GM19240 (cell line): Measurements from ENCODE around the gene SIL1.
"Not testable (repeated sequence)": the region's sequence is repeated elsewhere in the genome, so short reads cannot be mapped to it uniquely, and the experiment has no call there.

Experiments used
- DNase-seq: peaks from one replicate; pipeline ENCODE4 v3.0.0; 2011; ENCODE audit warnings: low spot score; ENCODE audit not compliant: insufficient read length

SIL1 gene

DNA sequence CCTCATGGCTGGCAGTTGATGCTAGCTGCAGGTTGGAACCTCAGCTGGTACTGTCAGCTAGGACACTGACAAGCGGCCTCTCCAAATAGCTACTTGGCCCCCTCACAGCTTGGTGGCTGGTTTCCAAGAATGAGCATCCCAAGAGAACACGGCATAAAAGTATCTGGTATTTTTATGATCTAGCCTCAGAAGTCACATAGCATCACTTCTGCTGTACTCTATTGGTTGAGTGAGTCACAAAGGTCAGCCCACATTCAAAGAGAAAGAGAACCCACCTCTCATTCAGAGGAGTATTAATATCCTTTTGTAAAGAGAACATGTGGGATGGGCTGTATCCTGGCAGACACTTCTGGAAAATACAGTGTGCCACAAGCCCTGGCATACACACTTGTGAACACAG, 6.0 kb upstream of the SIL1 start:
- DNase-seq = no peak

DNA sequence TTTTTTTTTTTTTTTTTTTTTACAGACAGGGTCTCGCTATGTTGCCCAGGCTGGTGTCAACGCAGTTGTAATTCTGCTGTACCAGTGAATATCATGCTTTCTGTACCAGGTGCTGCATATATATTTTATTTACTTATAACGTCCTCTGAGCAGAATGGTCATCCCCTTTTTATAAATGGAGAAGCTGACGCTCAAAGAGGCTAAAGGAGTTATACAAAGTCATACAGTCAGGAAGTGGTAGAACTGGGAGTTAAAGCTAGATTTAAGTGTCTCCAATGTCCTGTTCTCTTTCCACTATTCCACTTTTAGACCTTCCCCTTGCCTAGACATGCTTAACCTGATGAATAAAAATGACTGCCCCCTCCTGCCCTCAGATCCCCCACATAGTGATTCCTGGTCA, 1.2 kb upstream of the SIL1 start:
- DNase-seq = no peak

- no peak for DNase-seq
These were observed 1.7 kb downstream of the SIL1 start for GRCh38 chr5:139196296-139196956.

DNA sequence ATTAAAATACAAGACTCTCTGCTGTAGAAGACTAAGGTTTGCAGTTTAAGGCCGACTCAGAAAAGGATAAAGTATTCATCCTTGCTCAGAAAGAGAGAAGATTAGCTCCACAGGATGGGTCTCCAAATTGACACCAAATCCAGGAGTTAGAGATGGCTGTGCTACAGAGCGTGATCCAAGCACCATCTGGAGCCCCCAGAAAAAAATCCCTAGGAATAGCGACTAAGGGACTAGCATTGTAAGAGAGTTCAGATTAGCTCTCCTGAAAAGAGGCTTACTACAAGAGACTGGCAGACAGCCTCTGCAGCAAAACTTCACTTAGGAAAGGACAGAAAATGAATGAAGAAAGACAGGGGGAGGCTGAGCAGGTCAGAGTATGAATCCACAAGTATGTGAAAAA, 3.7 kb downstream of the SIL1 start:
- DNase-seq = no peak

GRCh38 chr5:139193928-139194327, 4.2 kb downstream of the SIL1 start:
- DNase-seq = no peak

GRCh38 chr5:139192906-139193305, 5.3 kb downstream of the SIL1 start:
- not testable (repeated sequence) for DNase-seq

GRCh38 chr5:139191954-139192353, 6.2 kb downstream of the SIL1 start:
- not testable (repeated sequence) for DNase-seq

GRCh38 chr5:139190125-139190524, 8.0 kb downstream of the SIL1 start:
- DNase-seq = no peak

GRCh38 chr5:139188558-139189270, 9.5 kb downstream of the SIL1 start:
- no peak for DNase-seq

DNA sequence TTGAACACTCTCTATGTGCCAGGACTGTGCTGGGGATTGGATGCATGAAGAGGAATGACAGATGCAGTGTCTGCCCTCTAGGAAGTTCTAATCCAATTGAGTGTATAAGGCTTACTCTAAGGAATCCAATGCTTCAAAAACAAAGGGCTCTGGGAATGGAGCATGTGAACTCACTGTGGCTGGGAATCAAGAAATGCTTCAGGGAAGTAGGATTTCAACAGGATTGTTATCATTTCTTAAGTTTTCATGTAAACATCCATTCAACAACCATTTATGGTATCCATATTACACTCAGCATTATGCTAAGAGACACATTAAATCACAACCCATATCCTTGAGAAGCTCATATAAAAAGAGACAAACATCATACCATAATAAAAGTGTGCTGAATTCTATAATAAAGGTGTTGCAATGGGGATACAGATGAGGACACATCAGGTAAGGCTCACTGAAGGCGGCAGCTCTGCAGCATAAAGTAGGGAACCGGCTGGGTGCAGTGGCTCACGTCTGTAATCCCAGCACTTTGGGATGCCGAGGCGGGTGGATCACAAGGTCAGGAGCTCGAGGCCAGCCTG, 11.3 kb downstream of the SIL1 start:
- DNase-seq = no peak

- DNase-seq = no peak
These were observed 11.9 kb downstream of the SIL1 start for GRCh38 chr5:139186261-139186660.

GRCh38 chr5:139185589-139185988, 12.6 kb downstream of the SIL1 start:
- DNase-seq = no peak

DNA sequence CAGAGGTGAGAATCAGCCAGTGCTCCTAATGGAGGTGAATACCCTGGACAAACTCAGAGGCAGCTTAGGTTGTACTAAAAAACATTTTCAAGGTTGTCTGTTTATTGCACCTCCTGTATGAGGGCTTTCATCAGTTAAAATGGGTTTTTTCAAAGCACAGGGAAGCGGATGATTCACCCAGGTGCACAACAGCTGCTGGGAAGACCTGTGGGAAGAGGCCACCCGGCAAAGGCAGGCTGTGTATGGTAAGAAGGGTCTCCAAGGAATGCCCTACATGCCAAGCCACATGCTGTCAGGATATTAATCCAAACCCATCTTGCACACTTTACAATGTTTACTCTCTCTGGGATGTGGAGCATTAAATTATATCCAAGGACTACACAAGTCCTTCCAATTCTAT, 14.7 kb downstream of the SIL1 start:
- DNase-seq = no peak

GRCh38 chr5:139182528-139183296, 15.5 kb downstream of the SIL1 start:
- DNase-seq = no peak

DNA sequence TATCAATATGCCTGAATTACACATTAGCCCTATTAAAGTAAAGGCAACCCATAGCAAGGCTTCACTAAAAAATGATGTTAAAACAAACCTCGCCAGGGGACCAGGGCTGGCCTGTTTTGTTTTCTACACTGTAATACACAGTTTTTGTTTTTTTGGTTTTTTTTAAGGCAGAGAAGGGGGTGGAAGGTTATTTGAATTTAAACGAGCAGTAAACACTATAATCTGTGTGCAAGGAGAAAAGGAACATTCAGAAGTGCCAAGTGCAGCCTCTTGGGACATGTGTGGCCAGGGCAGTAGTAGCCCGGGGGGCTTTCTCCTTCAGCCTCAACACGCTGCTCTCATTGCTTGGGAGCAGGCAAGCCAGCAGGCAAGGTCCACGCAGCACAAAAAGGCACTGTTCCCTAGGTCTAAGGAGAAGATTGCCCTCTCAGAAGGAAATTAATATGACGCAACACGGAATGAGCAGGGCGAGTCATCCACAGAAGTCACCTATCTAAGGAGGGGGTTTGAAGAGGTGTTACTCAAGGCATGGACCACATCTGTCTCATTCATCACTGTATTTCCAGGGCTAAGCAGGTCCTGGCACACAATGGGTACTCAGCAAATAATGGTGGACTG, 16.2 kb downstream of the SIL1 start:
- no peak for DNase-seq

GRCh38 chr5:139181322-139181730, 16.8 kb downstream of the SIL1 start:
- DNase-seq = no peak

- no peak for DNase-seq
These were observed 17.3 kb downstream of the SIL1 start for GRCh38 chr5:139180850-139181249.

DNA sequence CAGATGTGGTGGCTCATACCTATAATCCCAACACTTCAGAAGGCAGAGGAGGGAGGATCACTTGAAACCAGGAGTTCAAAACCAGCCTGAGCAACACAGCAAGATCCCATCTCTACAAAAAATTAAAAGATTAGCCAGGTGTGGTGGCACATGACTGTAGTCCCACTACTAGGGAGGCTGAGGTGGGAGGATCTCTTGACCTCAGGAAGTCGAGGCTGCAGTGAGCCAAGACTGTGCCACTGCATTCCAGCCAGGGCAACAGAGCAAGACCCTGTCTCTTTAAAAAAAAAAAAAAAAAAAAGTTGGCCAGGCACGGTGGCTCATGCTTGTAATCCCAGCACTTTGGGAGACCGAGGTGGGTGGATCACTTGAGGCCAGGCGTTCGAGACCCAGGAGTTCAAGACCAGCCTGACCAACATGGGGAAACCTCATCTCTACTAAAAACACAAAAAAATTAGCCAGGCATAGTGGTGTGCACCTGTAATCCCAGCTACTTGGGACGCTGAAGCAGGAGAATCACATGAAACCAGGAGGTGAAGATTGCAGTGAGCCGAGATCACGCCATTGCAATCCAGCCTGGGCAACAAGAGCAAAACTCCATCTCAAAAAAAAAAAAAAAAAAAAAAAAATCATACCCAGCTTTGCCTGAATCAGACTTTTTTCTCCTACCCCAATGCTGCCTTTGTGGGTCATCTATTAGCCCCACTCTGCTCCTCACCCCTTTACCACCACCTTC, 18.2 kb downstream of the SIL1 start:
- DNase-seq = not testable (repeated sequence)

DNA sequence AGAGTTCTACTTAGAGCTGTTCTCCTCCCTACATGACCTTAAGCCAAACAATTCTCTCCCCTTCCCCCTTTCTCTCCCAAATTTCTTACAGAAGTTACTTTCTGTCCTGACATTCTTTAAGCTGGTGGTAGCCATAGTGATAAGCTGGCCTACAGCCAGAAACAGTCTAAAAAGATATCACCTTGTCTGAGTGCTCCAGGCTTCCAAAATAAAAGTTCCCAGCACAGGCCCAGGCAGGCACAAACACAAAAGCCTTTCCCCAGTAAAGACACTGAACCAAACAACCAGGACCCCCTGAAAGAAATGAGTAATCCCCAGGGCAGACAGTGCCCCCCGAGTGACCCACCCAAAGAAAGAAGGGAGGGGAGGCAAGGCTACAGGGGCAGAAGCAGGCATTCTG, 19.2 kb downstream of the SIL1 start:
- no peak for DNase-seq

GRCh38 chr5:139178589-139178917, 19.6 kb downstream of the SIL1 start:
- DNase-seq = no peak
